ENCODE results near the gene LRRFIP1.

DNA sequence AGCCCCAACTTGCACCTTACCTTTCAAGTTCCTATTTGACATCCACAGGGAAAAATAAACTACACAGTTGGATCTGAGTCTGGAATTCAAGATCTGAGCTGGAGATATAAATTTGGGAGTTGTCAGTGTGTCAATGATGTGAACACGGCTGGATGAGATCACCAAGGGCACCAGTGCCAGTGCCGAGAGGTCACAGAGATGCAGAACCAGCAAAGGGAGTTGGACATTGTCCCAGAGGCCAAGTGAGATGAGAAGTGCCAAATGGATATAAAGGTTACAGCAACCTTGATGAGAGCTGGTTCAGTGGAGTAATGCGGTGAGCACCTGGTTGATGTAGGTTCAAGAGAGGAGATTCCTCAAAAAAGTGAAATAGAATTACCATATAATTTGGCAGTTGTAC is 24.8 kb downstream of the LRRFIP1 start:
- no peak for TF ChIP-seq POLR2A (IDR thresholded peaks at IDR 0.05; ENCODE audit: low read length)
- TF ChIP-seq GATA1 (IDR thresholded peaks at IDR 0.05; ENCODE audit: low read depth, low read length): no peak
